Stimulated activated CD8-positive, alpha-beta memory T cell treated with anti-CD3 and anti-CD28 coated beads, Interleukin-7, amount 100 ng/mL, for 24 hours (primary cell): ENCODE measurements around the gene KBTBD4.
"Not testable (repeated sequence)": the region's sequence is repeated elsewhere in the genome, so short reads cannot be mapped to it uniquely, and the experiment has no call there.

Experiments used
- DNase-seq: peaks from one replicate; pipeline ENCODE4 v3.0.0-alpha.2; 2020; ENCODE audit warnings: low read depth

KBTBD4 gene

DNA sequence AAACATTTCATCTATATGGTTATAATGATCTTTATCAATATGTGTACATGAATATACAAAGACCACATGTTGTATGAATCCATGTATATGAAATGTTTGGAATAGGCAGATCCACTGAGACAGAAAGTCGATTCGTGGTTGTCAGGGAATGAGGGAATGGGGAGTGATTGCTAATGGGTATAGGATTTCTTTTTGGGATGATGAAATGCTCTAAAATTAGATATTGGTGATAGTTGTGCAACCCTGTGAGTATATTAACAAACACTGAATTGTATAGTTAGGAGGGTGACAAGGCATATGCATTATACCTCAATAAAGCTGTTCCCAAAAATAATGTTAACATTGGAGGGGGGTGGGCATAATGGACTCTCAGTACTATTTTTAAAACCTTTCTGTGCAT, 18.3 kb downstream of the KBTBD4 start:
- no peak for DNase-seq

DNA sequence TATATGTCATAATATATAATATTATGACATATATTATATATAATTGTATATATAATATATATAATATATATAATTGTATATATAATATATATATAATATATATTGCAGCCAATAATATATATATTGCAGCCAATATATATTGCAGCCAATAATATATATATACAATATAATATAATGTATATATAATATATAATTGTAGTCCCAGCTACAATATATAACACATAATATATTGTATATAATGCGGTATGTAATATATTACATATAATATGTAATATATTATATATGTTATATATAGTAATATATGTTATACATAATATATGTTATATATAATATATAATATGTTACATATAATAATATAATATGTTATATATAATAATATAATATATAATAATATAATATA, 20.1 kb downstream of the KBTBD4 start:
- no peak for DNase-seq

DNA sequence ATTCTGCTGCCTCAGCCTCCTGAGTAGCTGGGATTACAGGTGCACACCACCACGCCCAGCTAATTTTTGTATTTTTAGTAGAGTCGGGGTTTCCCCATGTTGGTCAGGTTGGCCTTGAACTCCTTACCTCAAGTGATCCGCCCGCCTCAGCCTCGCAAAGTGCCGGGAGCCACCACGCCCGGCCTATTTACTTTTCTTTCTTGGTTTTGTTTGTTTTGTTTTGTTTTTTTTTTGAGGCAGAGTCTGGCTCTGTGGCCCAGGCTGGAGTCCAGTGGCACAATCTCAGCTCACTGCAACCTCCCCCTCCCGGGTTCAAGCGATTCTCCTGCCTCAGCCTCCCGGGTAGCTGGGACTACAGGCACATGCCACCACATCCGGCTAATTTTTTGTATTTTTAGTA, 21.8 kb downstream of the KBTBD4 start:
- DNase-seq, result not testable (repeated sequence)

DNA sequence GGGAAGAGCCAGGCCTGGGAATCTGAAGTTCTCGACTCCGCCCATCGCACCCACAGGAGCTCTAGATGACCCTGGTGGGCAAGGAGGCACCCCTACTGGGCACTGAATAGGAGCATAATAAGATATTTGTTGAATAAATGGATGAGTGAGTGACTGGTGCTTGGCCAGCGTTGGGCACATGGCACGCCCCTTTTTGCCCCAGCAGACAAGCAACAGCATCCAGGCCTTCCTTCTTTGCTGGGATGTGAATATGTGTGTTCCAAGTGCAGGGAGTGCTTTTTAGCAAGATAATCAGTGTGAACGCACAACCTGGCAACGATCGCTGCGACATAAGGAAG, 25.4 kb downstream of the KBTBD4 start:
- no peak for DNase-seq

DNA sequence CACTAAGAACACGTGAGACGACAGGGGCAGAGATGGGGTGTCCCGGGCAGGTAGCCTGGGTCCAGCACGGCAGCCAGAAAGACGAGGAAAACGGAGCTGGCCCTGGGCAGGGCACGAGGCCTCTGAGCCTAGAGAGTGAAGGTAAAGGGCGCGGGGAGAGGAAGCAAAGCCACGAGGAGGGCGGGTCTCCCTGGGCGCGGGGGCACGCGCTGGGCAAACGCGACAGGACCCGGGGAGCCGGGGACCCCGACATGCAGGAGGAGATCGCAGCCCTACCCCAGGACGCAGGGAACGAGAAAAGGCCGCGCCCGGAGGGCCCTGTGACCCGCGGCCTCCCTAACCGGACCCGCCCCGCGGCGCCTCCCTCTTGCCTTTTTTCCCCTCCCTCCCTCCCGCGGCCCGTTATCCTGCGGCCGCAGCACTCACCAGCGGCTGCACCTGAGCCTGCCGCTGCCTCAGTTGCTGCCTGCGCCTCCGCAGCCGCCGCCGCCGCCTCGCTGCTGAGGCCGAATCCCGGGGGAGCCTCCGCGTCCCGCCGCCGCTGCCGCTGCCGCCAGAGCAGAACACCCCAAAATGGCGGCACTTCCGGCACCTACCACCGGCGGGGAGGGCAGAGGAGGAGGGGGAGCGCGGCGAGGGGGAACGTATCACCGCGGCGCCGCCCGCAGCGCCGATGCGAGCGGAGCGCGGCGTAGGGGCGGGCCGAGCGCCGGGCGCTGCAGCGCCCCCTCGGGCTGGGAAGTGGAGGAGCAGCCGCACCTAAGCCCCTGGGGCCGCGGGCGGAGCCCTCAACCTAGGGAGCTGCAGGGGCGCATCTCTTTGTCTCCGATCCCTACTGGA, 26.0 kb downstream of the KBTBD4 start, which contains the start of gene CELF1:
Gene CELF1, minus strand, starts transcription at position 567 of the 840 bp plus-strand sequence. CDS start 53,609 bp downstream, outside the sequence.
- DNase-seq, result peak; percentile 82

DNA sequence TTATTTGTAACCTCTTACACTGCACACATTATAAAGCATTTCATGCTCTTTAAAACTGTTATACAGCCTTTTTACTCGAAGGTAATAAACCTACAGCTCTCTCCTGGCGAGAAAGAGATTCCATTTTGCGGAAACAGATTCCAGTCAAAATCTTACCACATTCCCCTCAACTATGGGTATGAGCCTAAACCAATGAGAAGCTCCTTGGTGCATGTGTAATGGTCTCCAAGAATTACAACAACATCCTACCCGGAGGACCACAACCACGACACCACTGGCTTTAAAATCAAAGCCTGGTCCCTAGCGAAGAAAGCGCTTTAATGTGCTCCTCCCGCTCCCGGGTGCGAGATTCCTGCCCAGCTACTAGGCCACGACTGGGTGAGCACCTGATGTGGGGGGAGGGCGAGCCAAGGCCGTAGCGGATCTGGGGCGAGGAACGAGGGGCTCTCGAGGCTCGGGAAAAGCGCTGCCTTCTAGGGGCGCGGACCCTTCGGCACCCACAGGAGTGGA, 26.7 kb downstream of the KBTBD4 start:
- DNase-seq, result no peak

DNA sequence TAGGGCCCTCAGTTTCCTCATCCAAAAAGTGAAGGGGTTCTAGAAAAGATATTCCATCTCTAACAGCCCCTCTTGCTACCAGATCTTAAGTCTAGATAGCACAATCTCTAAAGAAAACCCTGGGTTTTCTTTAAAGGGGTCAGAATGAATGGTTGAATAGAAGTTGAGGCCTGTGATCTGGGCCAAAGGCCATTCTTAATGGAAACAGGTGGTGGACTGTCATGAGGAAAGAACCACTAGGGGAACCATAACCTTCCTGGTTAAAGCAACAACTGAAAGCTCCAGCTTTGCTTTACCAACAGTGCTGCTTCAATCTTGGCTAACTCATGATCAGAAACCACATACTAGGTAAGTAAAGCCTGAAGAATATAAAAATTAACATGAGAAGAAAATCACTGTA, 27.7 kb downstream of the KBTBD4 start:
- DNase-seq, result no peak

DNA sequence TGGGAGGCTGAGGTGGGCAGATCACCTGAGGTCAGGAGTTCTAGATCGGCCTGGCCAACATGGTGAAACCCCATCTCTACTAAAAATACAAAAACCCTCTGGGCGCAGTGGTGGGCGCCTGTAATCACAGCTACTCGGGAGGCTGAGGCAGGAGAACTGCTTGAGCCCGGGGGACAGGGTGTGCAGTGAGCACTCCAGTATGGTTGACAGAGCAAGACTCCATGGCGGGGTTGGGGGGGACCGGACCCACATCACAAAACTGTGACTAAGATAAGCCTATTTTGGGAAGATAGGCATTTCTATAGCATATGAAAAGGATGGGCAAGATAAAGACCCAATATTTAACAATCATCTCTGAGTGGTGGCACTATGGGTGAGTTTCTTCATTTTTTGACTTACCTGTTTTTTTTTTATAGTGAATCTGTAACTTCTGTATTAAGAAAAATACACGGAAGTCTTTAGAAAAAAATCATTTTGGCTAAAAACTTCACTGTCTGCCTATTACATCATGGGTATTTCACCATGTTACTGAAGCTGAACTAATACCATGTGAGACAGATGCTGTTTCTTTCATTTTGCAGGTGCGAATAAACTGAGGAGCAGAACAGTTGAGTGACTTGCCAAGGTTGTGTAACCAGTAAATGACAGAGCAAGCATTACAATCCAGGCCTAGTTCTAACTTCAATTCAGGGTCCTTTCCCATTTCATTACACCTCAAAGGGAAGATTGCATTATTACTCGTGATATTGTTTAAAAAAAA, 28.3 kb downstream of the KBTBD4 start:
- no peak for DNase-seq

DNA sequence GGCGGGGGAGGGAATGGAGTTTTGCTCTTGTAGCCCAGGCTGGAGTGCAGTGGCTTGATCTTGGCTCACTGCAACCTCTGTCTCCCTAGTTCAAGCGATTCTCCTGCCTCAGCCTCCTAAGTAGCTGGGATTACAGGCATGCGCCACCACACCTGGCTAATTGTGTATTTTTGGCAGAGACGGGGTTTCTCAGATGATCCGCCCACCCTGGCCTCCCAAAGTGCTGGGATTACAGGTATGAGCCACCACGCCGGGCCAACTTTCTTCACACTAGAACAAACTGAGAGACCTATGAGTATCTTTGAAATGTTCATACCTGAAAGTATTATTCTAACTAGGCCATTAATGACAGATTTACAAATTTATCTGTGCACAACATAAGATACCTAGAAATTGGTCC, 32.5 kb downstream of the KBTBD4 start:
- DNase-seq, result not testable (repeated sequence)

DNA sequence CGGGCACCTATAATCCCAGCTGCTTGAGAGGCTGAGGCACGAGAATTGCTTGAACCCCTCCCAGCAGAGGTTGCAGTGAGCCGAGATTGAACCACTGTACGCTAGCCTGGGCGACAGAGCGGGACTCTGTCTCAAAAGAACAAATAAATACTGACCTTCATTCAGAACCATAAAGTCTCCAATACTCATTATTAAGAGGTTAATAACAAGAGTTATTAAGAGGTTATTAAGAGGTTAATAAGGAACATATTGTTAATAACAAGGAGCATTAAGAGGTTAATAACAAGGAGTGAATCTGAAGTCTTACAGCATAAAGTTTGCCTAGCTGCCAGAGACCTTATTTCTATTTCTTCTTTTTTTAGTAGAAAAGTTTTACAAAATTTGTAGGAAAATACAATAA, 33.5 kb downstream of the KBTBD4 start:
- no peak for DNase-seq

DNA sequence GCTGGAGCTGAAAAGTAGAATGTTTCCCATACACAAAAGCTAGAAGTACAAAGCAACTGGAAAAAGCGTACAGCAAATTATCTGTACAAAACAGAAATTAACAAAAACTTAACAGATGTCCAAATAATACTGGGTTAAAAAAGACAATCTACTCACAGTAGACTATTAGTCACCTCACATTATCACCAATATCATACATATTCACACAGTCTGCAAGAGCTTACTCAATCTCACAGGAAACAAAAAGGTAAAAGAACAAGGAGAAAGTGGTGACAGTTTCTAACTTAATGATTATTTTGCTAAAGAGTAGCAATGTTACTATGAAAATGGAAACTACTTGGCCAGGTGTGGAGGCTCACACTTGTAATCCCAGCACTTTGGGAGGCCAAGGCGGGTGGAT, 37.7 kb downstream of the KBTBD4 start:
- DNase-seq, result no peak

DNA sequence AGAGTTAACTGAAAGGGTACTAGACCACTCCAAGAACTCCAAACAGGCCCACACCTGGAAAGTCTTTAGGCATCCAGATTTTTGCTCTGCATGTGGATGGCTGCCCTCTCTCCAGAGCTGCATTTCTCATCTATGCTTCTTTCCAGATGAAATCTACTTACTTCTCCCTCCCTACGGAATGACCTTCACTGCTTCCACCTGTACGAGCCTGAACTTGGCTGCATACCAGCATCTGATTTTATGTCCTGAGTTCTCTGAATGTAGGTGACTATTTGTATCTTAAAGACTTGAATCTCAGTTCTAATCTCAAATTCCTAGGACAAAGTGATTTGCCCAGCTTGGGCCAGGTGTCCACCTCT, 39.1 kb downstream of the KBTBD4 start:
- no peak for DNase-seq

DNA sequence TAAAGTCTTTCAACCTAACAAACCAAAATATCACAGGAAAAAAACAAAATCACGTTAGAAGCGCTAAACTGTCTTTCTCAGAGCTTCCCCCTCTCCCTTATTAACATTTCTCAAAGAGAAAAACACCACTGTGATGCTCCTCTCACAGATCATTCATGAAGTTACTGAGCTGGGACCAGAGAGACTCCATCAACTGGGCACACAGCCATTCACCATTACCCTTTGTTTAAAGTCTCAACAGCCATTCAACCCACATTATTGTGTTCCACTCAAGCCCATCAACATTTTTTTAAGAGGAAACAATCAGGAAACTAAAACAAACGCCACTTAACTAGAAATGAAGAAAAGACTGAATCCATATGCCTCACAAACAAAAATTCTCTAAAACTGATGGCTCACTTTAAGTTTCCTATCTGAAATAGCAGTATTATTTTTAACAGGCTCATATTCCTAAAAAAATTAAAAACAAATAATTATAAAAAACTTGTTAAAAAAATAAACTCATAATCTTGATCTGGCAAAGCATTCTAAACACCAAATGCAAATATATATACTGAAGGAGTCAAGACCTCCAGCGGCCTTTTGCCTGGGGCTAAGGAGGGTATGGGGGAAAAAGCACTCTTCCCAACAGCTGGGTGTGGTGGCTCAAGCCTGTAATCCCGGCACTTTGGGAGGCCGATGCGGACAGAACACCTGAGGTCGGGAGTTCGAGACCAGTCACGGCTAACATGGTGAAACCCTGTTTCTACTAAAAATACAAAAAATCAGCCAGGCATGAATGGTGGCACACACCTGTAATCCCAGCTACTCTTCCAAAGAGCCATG, 39.8 kb downstream of the KBTBD4 start:
- DNase-seq, result no peak

DNA sequence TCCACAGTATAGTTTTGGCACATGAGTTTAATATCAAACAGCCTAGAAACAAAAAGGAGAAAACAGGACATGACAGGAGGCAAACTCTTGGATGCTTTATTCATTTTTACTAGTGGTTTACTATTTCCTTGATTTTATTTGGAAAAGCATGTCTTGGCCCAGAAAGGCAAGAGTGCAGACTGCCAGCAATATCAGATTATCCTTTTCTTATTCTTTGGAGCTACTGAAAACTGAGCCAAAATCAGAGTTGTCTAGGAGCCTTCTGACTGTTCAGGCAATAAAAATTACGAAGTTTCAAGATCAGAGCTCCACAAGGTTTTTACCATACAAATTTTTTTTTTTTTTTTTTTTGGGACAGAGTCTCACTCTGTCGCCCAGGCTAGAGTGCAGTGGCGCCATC, 41.9 kb downstream of the KBTBD4 start:
- no peak for DNase-seq

DNA sequence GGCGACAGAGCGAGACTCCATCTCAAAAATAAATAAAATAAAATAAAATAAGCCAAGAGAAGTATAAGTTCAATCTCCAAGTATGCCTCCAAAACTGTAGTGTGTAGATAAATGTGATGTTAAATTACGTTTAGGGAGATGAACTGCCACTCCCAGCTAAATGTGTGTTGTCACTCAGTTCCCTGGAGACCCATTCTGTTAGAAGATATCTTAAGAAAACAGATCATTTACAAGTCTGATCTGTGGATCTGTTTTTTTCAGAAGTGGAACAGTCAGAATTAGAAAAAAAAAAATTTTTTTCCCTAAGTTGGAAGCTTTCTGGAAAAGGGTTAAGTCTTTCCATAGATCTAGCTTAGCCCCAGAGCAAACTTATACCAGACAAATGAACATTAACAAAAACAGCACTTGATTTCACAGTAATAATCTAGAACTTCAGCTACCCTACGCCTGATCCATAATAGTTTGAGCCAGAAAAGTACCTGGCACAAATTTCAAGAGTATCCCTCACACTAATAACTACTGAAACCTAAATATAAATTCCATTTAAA, 44.0 kb downstream of the KBTBD4 start:
- no peak for DNase-seq

DNA sequence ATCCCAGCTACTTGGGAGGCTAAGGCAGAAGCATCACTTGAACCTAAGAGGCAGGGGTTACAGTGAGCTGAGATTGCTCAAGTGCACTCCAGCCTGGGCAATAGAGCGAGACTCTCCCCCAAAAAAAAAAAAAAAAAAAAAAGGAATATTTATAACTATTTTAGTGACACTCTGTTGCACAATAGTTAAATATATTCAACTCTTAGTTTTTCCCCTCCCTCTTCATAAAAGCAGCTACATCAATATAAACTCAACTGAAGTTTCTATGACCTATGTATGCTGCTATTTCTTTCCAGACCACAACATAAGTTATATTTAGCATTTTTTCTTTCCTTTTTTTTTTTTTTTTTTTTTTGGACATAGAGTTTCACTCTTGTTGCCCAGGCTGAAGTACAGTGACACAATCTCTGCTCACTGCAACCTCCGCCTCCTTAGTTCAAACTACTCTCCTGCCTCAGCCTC, 45.0 kb downstream of the KBTBD4 start:
- DNase-seq, result no peak

DNA sequence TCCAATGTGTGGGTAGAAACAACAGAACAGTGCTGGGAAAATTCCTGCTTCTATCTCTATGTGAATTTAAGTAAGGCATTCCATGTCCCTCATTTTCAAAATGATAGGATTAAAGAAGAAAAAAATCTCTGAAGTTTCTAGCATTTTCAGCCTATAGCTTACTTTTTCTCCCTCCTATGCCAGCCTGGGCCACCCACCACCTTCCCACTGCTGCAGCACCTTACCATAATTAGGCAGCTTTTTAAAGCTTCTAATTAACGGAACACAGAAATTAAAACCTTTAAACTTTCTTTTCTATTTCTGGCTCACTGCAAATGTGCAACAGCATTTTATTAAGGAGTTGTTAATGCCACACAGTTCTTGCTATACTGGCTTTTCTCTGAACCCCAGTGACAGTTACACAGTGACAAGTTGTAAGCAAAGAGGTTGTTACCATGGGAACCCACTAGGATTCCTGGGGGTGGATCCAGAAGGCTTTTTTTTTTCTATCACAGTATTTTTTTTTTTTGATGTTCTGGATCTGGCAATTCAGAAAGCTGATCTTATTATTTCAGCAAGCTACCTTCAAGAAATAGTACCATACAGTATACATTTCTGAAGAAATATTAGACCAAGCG, 46.1 kb downstream of the KBTBD4 start:
- no peak for DNase-seq

DNA sequence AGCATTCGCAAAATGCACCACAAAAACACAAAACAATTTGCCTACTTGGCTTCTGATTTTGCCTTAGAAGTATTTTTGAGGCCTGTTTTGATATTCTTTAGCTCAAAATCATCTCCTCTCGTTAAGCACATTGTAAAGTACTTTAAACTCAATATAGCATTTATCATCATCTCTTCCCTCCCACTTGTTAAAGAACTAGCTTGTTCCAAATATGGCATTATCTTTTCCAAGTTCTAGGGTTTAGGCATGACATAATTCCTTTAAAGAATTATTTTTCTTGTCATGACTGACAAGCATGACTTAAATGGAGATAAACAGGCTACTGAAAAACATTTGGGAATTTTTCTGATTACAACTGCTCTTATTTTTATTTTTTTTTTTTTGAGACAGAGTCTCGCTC, 47.1 kb downstream of the KBTBD4 start:
- no peak for DNase-seq

DNA sequence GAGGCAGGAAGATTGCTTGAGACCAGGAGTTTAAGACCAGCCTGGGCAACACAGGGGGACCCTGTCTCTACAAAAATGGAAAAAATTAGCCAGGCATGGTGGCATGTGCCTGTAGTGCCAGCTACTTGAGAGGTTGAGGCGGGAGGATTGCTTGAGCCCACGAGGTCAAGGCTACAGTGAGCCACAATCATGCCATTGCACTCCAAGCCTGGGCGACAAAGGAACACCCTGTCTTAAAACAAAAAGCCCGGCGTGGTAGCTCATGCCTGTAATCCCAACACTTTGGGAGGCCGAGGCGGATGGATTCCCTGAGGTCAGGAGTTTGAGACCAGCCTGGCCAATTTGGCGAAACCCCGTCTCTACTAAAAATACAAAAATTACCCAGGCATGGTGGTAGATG, 48.0 kb downstream of the KBTBD4 start:
- DNase-seq, result not testable (repeated sequence)

DNA sequence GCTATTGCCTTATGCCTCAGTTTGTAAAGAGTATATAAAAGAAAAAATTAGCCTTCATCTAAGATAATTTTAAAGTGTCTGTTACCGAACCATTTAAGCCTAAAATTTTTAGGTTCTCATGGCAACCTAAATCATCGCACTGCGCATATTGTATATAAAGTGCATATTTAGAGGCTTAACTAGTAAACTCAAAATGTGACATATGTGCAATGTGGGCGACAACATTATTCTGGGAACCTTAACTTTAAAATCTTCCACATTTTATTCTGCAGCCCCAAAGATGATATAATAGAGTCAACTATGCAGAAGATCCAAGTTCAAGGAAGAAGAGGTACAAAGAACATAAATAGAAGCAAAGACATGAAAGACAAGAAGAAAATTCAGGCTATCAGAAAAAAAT, 48.8 kb downstream of the KBTBD4 start:
- DNase-seq, result no peak

DNA sequence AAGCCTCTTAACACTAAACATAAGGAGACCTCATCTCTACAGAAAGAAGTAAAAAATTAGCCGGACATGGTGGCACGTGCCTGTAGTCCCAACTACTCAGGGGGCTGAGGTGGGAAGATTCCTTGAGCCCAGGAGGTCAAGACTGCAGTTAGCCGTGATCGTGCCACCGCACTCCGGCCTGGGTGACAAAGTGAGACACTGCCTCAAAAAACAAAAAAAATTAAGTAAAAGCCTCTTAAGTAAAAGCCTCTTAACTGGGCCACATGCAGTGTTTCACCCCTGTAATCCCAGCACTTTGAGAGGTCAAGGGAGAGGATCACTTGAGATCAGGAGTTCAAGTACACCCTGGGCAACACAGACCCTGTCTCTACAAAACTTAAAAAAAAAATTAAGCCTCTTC, 51.6 kb downstream of the KBTBD4 start:
- DNase-seq, result no peak

DNA sequence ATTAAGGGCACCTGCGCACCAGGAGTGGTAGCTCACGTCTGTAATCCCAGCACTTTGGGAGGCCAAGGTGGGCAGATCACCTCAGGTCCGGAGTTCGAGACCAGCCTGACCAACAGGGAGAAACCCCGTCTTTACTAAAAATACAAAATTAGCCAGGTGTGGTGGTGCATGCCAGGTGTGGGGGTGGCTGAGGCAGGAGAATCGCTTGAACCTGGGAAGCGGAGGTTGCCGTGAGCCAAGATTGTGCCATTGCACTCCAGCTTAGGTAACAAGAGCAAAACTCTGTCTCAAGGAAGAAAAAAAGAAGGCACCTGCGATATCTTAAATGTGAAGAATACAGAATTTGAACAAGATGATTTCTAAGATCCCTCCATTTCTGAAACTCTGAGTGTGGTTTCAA, 52.7 kb downstream of the KBTBD4 start:
- not testable (repeated sequence) for DNase-seq
